Skeletal muscle satellite cell (primary cell): ENCODE data around the gene SLC25A45.

ENCODE experiments used
- H3K27me3 ChIP-seq: 2 replicates; pipeline ENCODE4 v1.7.0; 2013; ENCODE audit warnings: low read length; ENCODE audit not compliant: control insufficient read depth, insufficient read depth
- H3K36me3 ChIP-seq: 2 replicates; pipeline ENCODE4 v1.7.0; 2013; ENCODE audit warnings: mild to moderate bottlenecking, control low read depth, low read length; ENCODE audit not compliant: insufficient read depth
- H3K4me1 ChIP-seq: 2 replicates; pipeline ENCODE4 v1.7.0; 2013; ENCODE audit warnings: low read length; ENCODE audit not compliant: control insufficient read depth, insufficient read depth
- H3K4me2 ChIP-seq: 2 replicates; pipeline ENCODE4 v1.7.0; 2013; ENCODE audit warnings: mild to moderate bottlenecking, low read length
- H3K4me3 ChIP-seq: 2 replicates; pipeline ENCODE4 v1.7.0; 2013; ENCODE audit warnings: low read length
- H3K9ac ChIP-seq: 2 replicates; pipeline ENCODE4 v1.7.0; 2013; ENCODE audit warnings: mild to moderate bottlenecking, low read depth, low read length, moderate library complexity
- H3K9me3 ChIP-seq: replicated peaks from 2 replicates; pipeline ENCODE4 v1.7.0; 2013; ENCODE audit warnings: mild to moderate bottlenecking, control low read depth, low read length

SLC25A45 gene

GRCh38 chr11:65419772-65420481, 37.5 kb upstream of the SLC25A45 start:
- H3K4me2 ChIP-seq = peak overlapping the region; percentile 84
- H3K36me3 ChIP-seq = peaks cover 21% of the 10 kb centered on the region
- peak overlapping the region; percentile 64 for H3K4me3 ChIP-seq
- H3K27me3 ChIP-seq = no peaks in the 10 kb centered on the region
- no peaks in the 10 kb centered on the region for H3K9me3 ChIP-seq
- H3K4me1 ChIP-seq = peaks cover 58% of the 10 kb centered on the region
- H3K9ac ChIP-seq = peak overlapping the region; percentile 98

- peak overlapping the region; percentile 98 for H3K9ac ChIP-seq
Measured at GRCh38 chr11:65419460-65419771, 37.0 kb upstream of the SLC25A45 start.

GRCh38 chr11:65418681-65419459, 36.4 kb upstream of the SLC25A45 start:
- Histone ChIP-seq H3K9me3 (no peaks in the 10 kb centered on the region), H3K4me3 (peak overlapping the region; percentile 64), H3K4me1 (peaks cover 58% of the 10 kb centered on the region), H3K27me3 (no peaks in the 10 kb centered on the region), H3K4me2 (peak overlapping the region; percentile 84), H3K9ac (peak overlapping the region; percentile 98), H3K36me3 (peaks cover 13% of the 10 kb centered on the region)

More at GRCh38 chr11:65419460-65419771, 37.0 kb upstream of the SLC25A45 start:
- Histone ChIP-seq H3K4me1 (peaks cover 58% of the 10 kb centered on the region), H3K27me3 (no peaks in the 10 kb centered on the region), H3K4me2 (peak overlapping the region; percentile 84), H3K4me3 (peak overlapping the region; percentile 64), H3K36me3 (peaks cover 16% of the 10 kb centered on the region), H3K9me3 (no peaks in the 10 kb centered on the region)

- Histone ChIP-seq H3K4me2 (peak overlapping the region; percentile 84), H3K27me3 (no peaks in the 10 kb centered on the region), H3K36me3 (peaks cover 13% of the 10 kb centered on the region), H3K4me1 (peaks cover 58% of the 10 kb centered on the region), H3K4me3 (peak overlapping the region; percentile 61), H3K9ac (peak overlapping the region; percentile 98), H3K9me3 (no peaks in the 10 kb centered on the region)
Measured at GRCh38 chr11:65418431-65418680, 35.9 kb upstream of the SLC25A45 start.

GRCh38 chr11:65417702-65418430, 35.4 kb upstream of the SLC25A45 start:
- Histone ChIP-seq H3K4me1 (peaks cover 58% of the 10 kb centered on the region), H3K9ac (peak overlapping the region; percentile 98), H3K36me3 (peaks cover 9% of the 10 kb centered on the region), H3K4me3 (peak overlapping the region; percentile 61), H3K9me3 (no peaks in the 10 kb centered on the region), H3K27me3 (no peaks in the 10 kb centered on the region), H3K4me2 (peak overlapping the region; percentile 84)

GRCh38 chr11:65416841-65417701, 34.6 kb upstream of the SLC25A45 start:
- Histone ChIP-seq H3K4me1 (peaks cover 58% of the 10 kb centered on the region), H3K36me3 (peaks cover 14% of the 10 kb centered on the region), H3K27me3 (no peaks in the 10 kb centered on the region), H3K9me3 (no peaks in the 10 kb centered on the region), H3K9ac (peak overlapping the region; percentile 98), H3K4me2 (peak overlapping the region; percentile 80), H3K4me3 (peak overlapping the region; percentile 61)

GRCh38 chr11:65416341-65416824, 33.9 kb upstream of the SLC25A45 start:
- H3K27me3 ChIP-seq = no peaks in the 10 kb centered on the region
- no peaks in the 10 kb centered on the region for H3K9me3 ChIP-seq
- H3K4me2 ChIP-seq = peak overlapping the region; percentile 80
- peaks cover 53% of the 10 kb centered on the region for H3K4me1 ChIP-seq
- peak overlapping the region; percentile 98 for H3K9ac ChIP-seq
- peak overlapping the region; percentile 61 for H3K4me3 ChIP-seq
- H3K36me3 ChIP-seq = peaks cover 21% of the 10 kb centered on the region

- Histone ChIP-seq H3K9me3 (no peaks in the 10 kb centered on the region), H3K27me3 (no peaks in the 10 kb centered on the region), H3K4me1 (peaks cover 49% of the 10 kb centered on the region), H3K36me3 (peaks cover 28% of the 10 kb centered on the region), H3K4me3 (peak overlapping the region; percentile 61), H3K9ac (peak overlapping the region; percentile 98), H3K4me2 (peak overlapping the region; percentile 80)
Measured at GRCh38 chr11:65415499-65416340, 33.3 kb upstream of the SLC25A45 start.

- no peak overlapping the region for H3K4me3 ChIP-seq
- H3K4me2 ChIP-seq = no peak overlapping the region
- peaks cover 30% of the 10 kb centered on the region for H3K36me3 ChIP-seq
- H3K4me1 ChIP-seq = peaks cover 41% of the 10 kb centered on the region
- no peaks in the 10 kb centered on the region for H3K9me3 ChIP-seq
- H3K27me3 ChIP-seq = no peaks in the 10 kb centered on the region
- H3K9ac ChIP-seq = no peak overlapping the region
Measured at GRCh38 chr11:65414776-65415498, 32.5 kb upstream of the SLC25A45 start.
